Left forelimb (tissue), 1 donor: ENCODE results near the gene STEAP1.
"Not testable (repeated sequence)": the region's sequence is repeated elsewhere in the genome, so short reads cannot be mapped to it uniquely, and the experiment has no call there.

ENCODE experiments used
- DNase-seq: peaks from one replicate; pipeline ENCODE4 v3.0.0-alpha.2; 2018; ENCODE audit warnings: low spot score

The STEAP1 gene

GRCh38 chr7:90173127-90173844 is 19.0 kb downstream of the STEAP1 start:
- DNase-seq = no peak

GRCh38 chr7:90175667-90176066 is 21.4 kb downstream of the STEAP1 start:
- no peak for DNase-seq

GRCh38 chr7:90176195-90176594 is 21.9 kb downstream of the STEAP1 start:
- DNase-seq = no peak

- DNase-seq = no peak
These were observed 23.9 kb downstream of the STEAP1 start for GRCh38 chr7:90178166-90178565.

GRCh38 chr7:90178679-90179278 is 24.5 kb downstream of the STEAP1 start:
- no peak for DNase-seq

GRCh38 chr7:90180011-90180585 is 25.8 kb downstream of the STEAP1 start:
- DNase-seq = no peak

GRCh38 chr7:90180649-90181048 is 26.4 kb downstream of the STEAP1 start:
- DNase-seq = no peak

- DNase-seq = no peak
These were observed 27.2 kb downstream of the STEAP1 start for GRCh38 chr7:90181485-90181884.

GRCh38 chr7:90186290-90186689 is 32.0 kb downstream of the STEAP1 start:
- not testable (repeated sequence) for DNase-seq

- DNase-seq = no peak
These were observed 33.3 kb downstream of the STEAP1 start for GRCh38 chr7:90187507-90188050.

GRCh38 chr7:90188281-90188680 is 34.0 kb downstream of the STEAP1 start:
- DNase-seq = no peak

- DNase-seq = no peak
These were observed 36.7 kb downstream of the STEAP1 start for GRCh38 chr7:90190995-90191394.

- DNase-seq = no peak
These were observed 37.4 kb downstream of the STEAP1 start for GRCh38 chr7:90191648-90192047.

- no peak for DNase-seq
These were observed 38.8 kb downstream of the STEAP1 start for GRCh38 chr7:90192876-90193750.

GRCh38 chr7:90194911-90195809 is 40.9 kb downstream of the STEAP1 start:
- no peak for DNase-seq

- no peak for DNase-seq
These were observed 47.4 kb downstream of the STEAP1 start for GRCh38 chr7:90201500-90202195.

GRCh38 chr7:90207956-90208355 is 53.7 kb downstream of the STEAP1 start:
- no peak for DNase-seq

- no peak for DNase-seq
These were observed 55.5 kb downstream of the STEAP1 start for GRCh38 chr7:90209776-90210175.

- no peak for DNase-seq
These were observed 56.2 kb downstream of the STEAP1 start for GRCh38 chr7:90210475-90210874.

GRCh38 chr7:90210981-90211380 is 56.7 kb downstream of the STEAP1 start:
- no peak for DNase-seq
